HG02798 (cell line): ENCODE data around the gene HAPLN3.
"Not testable (repeated sequence)": the region's sequence is repeated elsewhere in the genome, so short reads cannot be mapped to it uniquely, and the experiment has no call there.

ENCODE experiments used
- ATAC-seq: cut with Tn5 transposase; IDR thresholded peaks from one replicate; pipeline ENCODE4 v1.9.1; 2021; ENCODE audit warnings: mild to moderate bottlenecking; ENCODE audit not compliant: unreplicated experiment, poor library complexity

HAPLN3 gene, protein sequence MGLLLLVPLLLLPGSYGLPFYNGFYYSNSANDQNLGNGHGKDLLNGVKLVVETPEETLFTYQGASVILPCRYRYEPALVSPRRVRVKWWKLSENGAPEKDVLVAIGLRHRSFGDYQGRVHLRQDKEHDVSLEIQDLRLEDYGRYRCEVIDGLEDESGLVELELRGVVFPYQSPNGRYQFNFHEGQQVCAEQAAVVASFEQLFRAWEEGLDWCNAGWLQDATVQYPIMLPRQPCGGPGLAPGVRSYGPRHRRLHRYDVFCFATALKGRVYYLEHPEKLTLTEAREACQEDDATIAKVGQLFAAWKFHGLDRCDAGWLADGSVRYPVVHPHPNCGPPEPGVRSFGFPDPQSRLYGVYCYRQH

DNA sequence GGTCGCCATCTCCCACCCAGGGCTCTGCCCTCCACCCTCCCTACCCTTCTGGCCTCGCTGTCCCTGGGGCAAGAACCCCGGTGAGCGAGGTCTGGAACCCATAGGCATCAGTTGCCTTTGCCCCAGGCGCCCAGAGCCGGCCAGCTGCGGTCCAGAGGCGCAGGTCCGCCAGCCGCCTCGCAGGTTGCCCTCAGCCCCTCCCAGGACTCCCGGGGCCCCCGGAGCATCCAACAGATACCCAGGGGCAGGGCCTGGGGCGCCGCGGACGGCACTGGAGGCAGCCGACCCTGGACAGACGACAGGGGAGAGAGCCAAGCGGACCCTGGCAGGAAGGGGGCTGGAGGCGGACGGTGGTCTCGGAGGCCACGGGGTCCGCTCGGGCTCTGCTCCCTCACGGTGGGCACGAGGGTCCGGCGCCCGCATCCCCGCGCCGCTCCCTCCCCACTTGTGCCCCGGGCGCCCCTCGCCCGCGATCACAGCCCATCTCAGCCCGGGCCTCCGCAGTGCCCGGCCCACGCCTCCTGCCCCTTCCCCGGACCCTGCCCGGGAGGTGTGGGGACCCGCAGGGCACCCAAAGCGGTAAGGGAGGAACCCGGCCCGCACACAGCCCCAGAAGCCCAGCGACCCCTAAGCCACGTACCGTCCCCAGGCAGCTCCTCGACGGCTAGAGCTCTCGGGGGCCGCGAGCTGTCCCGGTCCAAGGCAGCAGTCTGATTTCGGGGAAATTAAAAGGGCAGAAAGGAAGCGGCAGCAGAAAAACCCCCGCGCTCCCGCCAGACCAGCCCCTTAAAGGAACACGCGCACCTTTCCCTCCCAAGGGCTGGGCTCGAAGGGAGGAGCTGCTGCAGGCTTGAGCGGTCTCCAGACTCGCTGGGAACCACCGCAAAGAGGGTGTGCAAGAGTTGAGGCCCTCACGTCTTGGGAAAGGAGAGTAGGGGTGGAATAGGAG lies at the start of gene HAPLN3:
Gene HAPLN3 (minus strand): TSS at position 726 of the 949 bp plus-strand sequence. CDS start 8,246 bp downstream, outside the sequence.
- peak; percentile 56 for ATAC-seq

DNA sequence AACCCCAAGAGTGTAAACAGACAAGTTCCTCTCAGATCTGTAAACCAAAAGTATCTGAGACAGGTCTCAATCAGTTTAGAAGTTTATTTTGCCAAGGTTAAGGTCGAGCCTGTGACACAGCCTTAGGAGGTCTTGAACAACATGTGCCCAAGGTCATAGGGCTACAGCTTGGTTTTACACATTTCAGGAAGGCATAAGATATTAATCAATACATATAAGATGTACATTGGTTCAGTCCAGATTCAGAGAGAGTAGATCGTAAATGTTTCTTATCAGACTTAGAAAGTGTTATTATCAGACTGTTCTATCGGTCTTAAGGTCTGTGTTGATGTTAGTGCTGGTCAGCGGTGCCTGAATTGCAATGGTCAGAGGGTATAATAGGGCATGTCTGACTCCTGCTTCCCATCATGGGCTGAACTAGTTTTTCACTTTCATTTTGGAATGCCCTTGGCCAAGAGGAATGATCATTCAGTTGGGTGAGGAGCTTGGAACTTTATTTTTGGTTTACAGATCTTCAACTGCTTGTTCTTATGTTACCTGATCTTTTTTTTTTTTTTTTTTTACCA lies 44.8 kb upstream of the HAPLN3 start:
- ATAC-seq = no peak

DNA sequence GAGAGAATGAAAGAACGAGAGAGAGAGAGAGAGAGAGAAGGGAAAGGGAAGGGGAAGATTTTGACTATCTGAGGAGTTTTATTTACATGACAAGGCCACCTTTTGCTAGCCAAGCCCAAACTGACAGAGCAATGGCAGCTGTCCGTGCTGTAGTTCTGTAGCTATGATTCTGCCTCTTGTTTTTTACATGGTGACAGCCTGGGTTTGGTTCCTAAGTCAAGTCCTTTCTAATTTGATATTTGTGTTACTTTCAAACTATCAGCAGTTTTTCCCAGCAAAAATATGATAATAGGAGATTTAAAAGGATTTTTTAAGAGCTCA lies 44.1 kb upstream of the HAPLN3 start:
- ATAC-seq = no peak

DNA sequence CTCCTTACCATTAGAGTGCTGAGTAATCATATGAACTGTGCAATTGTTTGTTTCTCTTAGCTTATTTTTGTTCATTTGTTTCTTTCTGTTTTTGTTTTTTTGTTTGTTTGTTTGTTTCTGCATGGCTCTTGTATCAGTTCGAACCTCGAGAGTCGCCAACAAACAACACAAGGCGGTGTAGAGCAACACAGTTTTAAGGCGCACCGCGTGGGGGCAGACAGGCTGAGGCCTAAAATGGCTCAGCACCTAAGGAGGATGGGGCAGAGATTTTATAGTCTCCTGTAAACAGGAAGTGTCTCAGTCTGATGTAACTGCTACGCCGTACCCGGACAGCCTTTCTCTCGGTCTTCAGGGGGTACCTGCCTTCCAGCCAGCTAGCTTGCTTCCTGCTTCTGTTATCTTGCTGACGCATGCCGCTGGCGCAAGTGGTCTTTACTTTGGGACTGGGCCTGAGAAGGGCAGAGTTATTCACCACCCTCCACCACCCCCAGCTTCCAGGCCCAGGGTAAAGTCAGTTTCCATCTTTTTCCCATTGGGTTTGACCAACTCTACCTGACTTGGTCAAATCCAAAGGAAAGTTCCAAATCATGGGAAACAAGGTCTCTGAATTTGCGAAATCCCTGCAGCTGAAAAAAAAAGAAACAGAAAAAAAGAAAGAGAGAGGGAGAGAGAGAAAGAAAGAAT lies 43.6 kb upstream of the HAPLN3 start:
- ATAC-seq = no peak

DNA sequence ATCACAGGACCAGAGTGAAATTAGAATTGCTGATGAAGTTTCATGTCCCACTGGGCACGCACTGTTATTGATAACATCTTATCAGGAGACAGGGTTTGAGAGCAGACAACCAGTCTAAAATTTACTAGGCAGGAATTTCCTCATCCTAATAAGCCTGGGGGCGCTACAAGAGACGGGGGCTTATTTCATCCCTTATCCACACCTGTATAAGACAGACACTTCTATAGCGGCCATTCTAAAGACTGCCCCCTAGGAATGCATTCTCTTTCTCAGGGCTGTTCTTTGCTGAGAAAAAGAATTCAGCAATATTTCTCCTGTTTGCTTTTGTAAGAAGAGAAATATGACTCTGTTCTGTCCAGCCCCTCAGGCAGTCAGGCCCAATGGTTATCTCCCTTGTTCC lies 39.1 kb upstream of the HAPLN3 start:
- ATAC-seq = not testable (repeated sequence)

DNA sequence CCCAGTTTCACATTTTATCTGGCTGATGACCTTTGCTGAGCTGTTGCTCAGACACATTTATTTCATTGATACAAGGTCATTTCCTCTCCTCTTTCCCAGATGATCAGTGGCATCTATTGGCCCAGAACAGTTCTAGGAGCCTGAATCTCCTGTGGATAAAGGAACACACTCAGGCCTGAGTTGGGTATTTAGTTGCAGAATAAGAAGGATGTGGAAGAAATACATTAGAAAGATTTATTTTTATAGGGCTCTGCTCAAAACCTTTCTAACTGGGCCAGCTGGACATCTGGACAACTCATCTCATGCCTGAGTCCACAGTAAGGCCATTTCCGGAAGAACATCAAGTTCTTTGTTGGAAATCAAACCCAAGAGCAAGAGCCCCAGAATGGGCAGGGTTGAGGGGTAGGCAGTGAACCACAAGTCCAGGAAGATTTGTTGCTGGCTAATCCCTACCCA lies 37.6 kb upstream of the HAPLN3 start:
- ATAC-seq = no peak

DNA sequence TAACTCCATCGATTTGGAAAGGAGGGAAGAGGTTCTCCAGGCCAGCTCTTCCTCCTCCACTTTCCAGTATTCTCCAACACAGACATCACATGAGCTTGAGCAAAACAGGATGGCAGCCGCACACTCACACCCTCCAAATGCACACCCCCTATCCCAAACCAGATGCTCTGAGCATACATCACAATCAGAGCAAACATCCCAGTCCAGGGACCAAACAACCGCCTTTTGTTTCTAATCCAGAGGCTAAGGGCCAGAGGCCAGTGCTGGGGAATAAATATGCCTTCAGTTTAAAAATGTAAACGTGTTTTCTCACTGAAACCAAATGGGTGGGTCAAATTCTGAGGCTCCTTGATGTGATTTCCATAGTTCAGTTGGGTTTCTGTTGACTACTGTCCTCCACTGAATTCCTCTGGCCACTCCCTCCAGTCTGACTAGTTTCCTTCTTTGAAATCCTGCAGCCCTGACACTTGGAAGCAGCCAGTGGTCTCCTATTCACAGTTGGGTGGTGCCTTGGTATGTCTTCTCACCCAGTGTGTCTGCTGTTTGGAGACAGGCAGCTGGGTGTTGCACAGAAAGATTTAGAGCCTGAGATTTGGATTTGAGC lies 37.0 kb upstream of the HAPLN3 start:
- ATAC-seq = no peak

DNA sequence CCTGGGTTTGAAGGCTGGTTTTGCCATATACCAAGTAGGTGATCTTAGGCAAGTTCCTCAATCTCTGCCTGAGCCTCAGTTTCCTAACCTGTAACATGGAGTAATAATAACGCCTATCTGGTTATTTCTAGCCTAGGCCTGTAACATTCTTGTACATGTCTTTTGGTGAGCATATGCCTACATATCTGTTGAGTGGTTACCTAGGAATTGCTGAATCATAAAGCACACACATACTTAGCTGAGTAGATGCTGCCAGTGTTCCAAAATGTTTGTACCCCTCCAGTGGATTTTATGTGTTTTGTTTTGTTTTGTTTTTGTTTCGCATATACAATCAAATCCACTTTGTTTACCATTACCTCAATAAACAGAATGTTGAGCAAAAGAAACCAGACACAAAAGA lies 35.2 kb upstream of the HAPLN3 start:
- ATAC-seq = no peak

DNA sequence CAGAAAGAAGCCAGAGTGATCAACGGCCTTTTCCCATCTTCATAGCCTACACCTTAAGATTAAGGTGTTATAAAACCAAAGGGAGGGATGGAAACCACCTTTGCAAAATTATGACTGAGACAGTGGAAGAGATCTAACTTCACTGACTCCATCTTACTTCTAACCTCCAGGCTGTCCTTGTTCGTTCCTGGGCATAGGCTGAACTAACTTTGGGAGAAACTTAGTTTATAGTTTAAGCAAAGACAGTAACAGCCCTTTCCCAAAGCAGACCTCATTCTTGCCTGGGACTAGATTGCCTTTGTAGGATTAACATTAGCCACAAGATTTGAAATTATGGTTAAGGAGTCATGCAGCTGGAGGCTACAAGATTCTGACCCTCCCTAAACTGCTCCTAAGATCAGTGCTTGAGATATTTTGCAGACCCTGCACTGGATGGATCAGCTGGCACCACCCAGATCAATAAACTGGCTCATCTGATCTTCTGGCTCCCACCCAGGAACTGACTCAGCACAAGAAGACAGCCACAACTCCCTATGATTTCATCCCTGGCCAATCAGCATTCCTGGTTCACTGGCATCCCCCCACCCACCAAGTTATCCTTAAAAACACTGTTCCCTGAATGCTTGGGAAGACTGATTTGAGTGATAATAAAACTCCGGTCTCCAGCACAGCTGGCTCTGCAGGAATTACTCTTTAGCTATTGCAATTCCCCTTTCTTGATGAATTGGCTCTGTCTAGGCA lies 34.2 kb upstream of the HAPLN3 start:
- ATAC-seq = not testable (repeated sequence)

DNA sequence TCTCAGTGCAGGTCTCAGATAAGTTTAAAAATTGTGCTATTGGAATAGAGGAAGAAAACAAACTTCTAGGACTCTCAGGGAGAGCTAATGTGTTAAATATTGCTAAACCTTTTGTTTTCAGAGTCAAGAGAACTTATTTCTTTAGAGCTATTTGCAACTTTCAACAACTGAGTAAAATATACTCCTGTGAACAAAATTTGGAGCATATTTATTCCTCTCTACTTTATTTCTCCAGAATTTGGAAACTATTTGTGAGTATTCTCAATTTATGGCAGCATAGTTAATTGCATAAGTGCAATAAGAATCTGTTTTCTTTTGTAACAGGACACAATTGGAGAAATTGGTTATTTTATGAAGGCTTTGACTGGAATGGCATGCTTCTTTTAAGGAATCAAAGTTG lies 32.8 kb upstream of the HAPLN3 start:
- ATAC-seq = not testable (repeated sequence)

DNA sequence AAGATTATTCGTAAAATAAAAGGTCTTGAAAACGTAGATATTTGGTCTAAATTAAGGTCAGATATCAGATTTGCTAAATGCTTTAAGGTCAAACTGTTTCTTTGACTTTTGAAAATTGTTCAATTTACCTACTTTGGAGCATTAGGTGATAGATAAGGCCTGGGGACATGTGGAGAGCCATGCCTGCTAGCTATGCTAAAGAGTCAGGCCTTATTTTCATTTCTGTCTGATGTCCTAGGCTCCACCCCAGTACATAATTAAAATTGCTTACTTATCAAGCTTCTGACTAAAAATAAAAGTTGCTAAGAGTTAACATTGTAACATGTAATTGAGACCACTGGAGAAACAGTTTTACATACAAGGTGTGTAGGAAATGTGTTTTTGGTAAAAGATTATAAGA lies 30.3 kb upstream of the HAPLN3 start:
- not testable (repeated sequence) for ATAC-seq

DNA sequence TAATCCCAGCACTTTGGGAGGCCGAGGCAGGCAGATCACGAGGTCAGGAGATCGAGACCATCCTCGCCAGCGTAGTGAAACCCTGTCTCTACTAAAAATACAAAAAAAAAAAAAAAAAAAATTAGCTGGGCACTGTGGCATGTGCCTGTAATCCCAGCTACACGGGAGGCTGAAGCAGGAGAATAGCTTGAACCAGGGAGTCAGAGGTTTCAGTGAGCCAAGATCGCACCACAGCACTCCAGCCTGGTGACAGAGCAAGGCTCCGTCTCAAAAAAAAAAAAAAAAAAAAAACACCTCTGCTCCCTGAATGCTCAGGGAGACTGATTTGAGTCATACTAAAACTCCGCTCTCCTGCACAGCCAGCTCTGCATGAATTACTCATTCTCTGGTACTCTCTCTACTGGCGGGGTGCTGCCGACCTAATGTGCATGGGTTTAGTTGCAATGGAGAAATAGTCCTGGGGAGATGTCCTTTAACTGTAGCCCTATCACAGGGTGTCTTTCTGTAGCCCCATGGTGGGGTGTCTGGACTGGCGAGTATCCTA lies 25.6 kb upstream of the HAPLN3 start:
- peak; percentile 82 for ATAC-seq

DNA sequence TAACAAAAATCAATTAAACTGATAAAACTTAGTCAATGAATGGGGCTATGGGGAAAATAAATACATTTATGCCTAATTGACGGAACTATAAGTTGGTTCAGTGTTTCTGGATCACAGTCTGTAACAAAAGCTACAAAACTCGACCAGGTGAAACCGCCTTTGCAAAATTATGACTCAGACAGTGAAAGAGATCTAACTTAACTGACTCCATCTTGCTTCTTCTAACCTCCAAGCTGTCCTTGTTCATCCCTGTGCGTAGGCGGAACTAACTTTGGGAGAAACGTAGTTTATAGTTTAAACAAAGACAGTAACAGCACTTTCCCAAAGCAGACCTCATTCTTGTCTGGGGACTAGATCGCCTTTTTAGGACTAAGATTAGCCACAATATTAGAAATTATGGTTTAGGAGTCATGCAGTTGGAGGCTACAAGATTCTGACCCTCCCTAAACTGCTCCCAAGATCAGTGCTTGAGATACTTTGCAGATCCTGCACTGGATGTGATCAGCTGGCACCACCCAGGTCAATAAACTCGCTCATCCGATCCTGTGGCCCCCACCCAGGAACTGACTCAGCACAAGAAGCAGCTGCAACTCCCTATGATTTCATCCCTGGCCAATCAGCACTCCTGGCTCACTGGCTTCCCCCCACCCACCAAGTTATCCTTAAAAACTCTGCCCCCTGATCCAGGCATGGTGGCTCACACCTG lies 25.0 kb upstream of the HAPLN3 start:
- ATAC-seq = no peak

DNA sequence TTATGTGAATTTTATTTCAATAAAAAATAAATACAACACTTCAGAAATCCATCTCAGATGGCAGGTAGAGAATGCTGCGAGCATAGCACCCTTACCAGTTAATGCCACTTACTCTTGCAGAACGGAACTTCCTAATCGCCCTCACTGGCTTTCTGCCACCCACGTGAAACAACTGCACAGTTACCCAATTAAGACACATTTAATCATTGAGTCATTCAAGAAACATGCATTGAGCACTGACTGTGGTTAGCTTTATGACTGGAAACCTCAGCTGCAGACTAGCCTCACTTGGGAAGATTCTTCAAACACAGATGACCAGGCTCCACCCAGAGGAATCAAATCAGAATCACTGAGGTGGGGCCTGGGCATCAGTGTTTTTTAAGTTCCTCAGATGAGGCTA lies 23.4 kb upstream of the HAPLN3 start:
- ATAC-seq = no peak

DNA sequence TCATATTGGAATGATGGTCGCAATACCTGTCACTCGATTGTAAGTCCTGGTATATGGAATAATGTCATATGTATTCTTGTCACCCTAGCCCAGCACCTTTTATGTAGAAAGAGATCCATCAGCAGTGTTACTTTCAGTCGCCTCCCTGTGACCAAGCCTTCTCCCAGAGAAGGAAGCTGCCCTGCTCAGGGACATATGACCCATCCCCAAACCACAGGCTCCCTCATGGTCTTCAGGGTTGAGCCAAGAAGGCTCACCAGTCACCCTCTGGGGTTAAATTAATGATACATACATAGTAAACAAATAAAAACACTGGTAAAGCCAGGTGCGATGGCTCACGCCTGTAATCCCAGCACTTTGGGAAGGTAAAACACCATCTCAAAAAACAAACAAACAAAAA lies 22.4 kb upstream of the HAPLN3 start:
- ATAC-seq = no peak

DNA sequence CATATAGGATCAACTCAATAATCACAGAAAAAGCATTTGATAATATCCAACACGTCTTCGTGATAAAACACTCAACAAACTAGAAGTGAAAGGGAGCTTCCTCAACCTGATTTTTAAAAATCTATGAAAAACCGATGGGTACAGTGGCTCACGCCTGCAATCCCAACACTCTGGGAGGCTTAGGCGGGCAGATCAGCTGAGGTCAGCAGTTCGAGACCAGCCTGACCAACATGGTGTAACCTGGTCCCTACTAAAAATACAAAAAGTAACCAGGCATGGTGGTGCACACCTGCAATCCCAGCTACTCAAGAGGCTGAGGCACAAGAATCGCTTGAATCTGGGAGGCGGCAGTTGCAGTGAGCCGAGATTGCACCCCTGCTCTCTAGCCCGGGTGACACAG lies 20.0 kb upstream of the HAPLN3 start:
- ATAC-seq = no peak

DNA sequence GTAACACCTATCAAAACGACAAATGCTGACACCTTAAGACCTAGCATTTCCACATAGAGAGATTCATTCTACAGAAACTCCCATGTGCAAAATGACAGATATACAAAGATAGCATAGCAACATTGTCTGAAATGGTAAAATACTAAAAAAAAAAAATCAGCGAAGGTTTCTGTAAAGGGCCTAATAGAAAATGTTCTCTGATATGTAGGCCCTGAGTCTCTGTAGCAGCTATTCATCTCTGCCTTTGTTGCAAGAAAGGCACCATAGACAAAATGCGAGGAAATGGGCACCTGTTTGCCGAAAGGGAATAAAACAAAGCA lies 18.5 kb upstream of the HAPLN3 start:
- no peak for ATAC-seq

DNA sequence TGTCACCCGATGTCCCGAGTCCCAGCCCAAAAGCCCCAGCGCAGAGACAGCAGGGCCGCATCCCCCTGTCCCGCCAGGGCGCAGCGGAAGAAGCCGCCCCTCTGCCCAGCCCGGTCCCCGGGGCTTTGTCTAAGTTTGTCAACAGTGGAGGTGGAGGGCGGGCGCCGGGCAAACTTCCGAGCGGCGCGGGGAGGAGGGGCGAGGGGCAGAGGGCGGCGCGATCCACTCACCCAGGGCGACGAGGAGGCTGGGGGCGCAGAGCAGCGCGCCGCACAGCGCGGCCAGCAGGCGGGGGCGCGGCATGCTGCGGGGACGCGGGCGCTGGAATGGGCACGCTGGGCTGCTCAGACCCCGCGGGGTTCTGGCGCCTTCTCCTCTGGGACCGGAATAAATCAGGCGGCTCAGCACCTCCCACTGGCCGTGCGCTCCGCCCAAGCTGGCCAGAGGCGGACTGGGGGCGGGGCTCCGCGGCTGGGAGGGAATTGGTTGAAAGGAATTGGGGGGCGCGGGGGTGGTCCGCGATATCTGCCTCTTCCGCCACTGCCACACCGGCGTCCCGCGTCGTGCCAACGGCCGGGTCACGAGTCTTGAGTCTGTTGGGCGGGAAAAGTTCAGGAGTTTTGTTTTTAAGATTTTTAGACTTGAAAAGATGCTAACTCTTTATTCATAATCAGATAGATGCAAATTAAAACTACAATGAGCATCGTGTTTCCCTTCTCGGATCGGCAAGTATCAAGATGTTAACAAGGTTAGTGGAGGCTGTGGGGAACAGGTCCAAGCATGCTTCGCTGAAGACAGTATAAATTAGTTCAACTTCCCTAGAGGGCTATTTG lies 17.9 kb upstream of the HAPLN3 start, which contains the start of gene MFGE8:
Gene MFGE8 (minus strand): TSS at position 363 of the 833 bp plus-strand sequence. CDS start 60 bp downstream, at position 303.
- ATAC-seq = peak; percentile 84
